Measurements from ENCODE around the gene GVQW3. TPM values are rescaled to one million over a fixed set of nuclear protein-coding genes. Genes with fewer than 3 reads are reported as not detected.

GVQW3 gene
- total RNA-seq (2021) (6.2 and 9.9 TPM in 2 replicates), Bru-seq, nascent RNA (percentile 57 among the genes with signal in this experiment), BruChase-seq, experiment 1, labeled RNA remaining after a 2-hour chase (percentile 60 among the genes with signal in this experiment), BruChase-seq, experiment 2, labeled RNA remaining after a 6-hour chase (percentile 49 among the genes with signal in this experiment)
- long read RNA-seq, partial matches to known transcripts, result 0 of 4 reads
- long read RNA-seq, other reads (novel, unspliced or antisense), result 3 of 4 reads

GRCh38 chr11:76380977-76381719 is at the start of gene GVQW3, which contains the start of gene THAP12:
GVQW3 (plus strand) TSS chr11:76381323; CDS start chr11:76381829, 506 bp downstream.
THAP12 (minus strand) TSS chr11:76381132; CDS start chr11:76380836, 296 bp downstream.
- TSS peak; percentile 62 for BruUV-seq (replicated peaks)
- intact Hi-C loops (cut with micrococcal nuclease; ENCODE audit: unreplicated experiment), result loop anchor here (1.0 to 2.0 kb wide), 2 partner anchors 64 to 146 kb away; partner anchors contain the start of gene EMSY

GRCh38 chr11:76334826-76335389 is 46.2 kb upstream of the GVQW3 start:
- H3K4me3 ChIP-seq (ENCODE audit: low read depth, low read length, poor library complexity, severe bottlenecking), result no peak overlapping the region
- TF ChIP-seq EZH2 (IDR thresholded peaks at IDR 0.05; ENCODE audit: borderline replicate concordance, low read depth, low read length, poor library complexity, severe bottlenecking), result no peak
- no peak for TF ChIP-seq CTCF (conservative IDR thresholded peaks at IDR 0.05; ENCODE audit: low read depth, low read length)
- H3K4me1 ChIP-seq (ENCODE audit: insufficient read depth, low read length, poor library complexity, severe bottlenecking), result no peaks in the 10 kb centered on the region
- H3K27me3 ChIP-seq (replicated peaks; ENCODE audit: insufficient read depth, low read depth, low read length, poor library complexity), result no peaks in the 10 kb centered on the region
- peaks cover 7% of the 10 kb centered on the region for H3K9me3 ChIP-seq (ENCODE audit: low read depth, low read length, poor library complexity, severe bottlenecking)
- POLR2A ChIA-PET (ENCODE audit: low non-redundant PET), result no interaction called here
- no peaks in the 10 kb centered on the region for H3K36me3 ChIP-seq (ENCODE audit: insufficient read depth, low read length, poor library complexity, severe bottlenecking)
- no peak for DNase-seq (ENCODE audit: low spot score)
- no TSS peak for BruUV-seq (replicated peaks)
- intact Hi-C loops (cut with micrococcal nuclease; ENCODE audit: unreplicated experiment), result no loop called here
- CTCF ChIA-PET, result no interaction called here
- H3K27ac ChIP-seq (ENCODE audit: low read depth, low read length, poor library complexity, severe bottlenecking), result no peak overlapping the region

More at GRCh38 chr11:76380977-76381719, at the start of gene GVQW3, which contains the start of gene THAP12:
- H3K9me3 ChIP-seq (ENCODE audit: low read depth, low read length, poor library complexity, severe bottlenecking), result no peaks in the 10 kb centered on the region
- peak; percentile 99 for DNase-seq (ENCODE audit: low spot score)
- H3K4me1 ChIP-seq (ENCODE audit: insufficient read depth, low read length, poor library complexity, severe bottlenecking), result peaks cover 23% of the 10 kb centered on the region
- TF ChIP-seq CTCF (conservative IDR thresholded peaks at IDR 0.05; ENCODE audit: low read depth, low read length) (peak; percentile 34; the same call in 1 of the 2 replicates), EZH2 (IDR thresholded peaks at IDR 0.05; ENCODE audit: borderline replicate concordance, low read depth, low read length, poor library complexity, severe bottlenecking) (no peak)
- no peaks in the 10 kb centered on the region for H3K36me3 ChIP-seq (ENCODE audit: insufficient read depth, low read length, poor library complexity, severe bottlenecking)
- H3K27me3 ChIP-seq (replicated peaks; ENCODE audit: insufficient read depth, low read depth, low read length, poor library complexity), result no peaks in the 10 kb centered on the region
- H3K4me3 ChIP-seq (ENCODE audit: low read depth, low read length, poor library complexity, severe bottlenecking), result peak within 1 kb of the TSS; percentile 89
- POLR2A ChIA-PET (ENCODE audit: low non-redundant PET), result no interaction called here
- CTCF ChIA-PET, result interaction anchor here (0.6 kb wide), 1 partner anchor 52 kb away, joined by 13 read pairs; no protein-coding TSS in a partner anchor
- H3K27ac ChIP-seq (ENCODE audit: low read depth, low read length, poor library complexity, severe bottlenecking), result peak within 1 kb of the TSS; percentile 82

GRCh38 chr11:76335842-76336241 is 45.3 kb upstream of the GVQW3 start:
- BruUV-seq (replicated peaks), result no TSS peak
- Histone ChIP-seq H3K27me3 (replicated peaks; ENCODE audit: insufficient read depth, low read depth, low read length, poor library complexity) (no peaks in the 10 kb centered on the region), H3K36me3 (ENCODE audit: insufficient read depth, low read length, poor library complexity, severe bottlenecking) (no peaks in the 10 kb centered on the region), H3K4me3 (ENCODE audit: low read depth, low read length, poor library complexity, severe bottlenecking) (no peak overlapping the region), H3K27ac (ENCODE audit: low read depth, low read length, poor library complexity, severe bottlenecking) (no peak overlapping the region), H3K9me3 (ENCODE audit: low read depth, low read length, poor library complexity, severe bottlenecking) (peaks cover 7% of the 10 kb centered on the region), H3K4me1 (ENCODE audit: insufficient read depth, low read length, poor library complexity, severe bottlenecking) (no peaks in the 10 kb centered on the region)
- DNase-seq (ENCODE audit: low spot score), result no peak
- no peak for TF ChIP-seq EZH2 (IDR thresholded peaks at IDR 0.05; ENCODE audit: borderline replicate concordance, low read depth, low read length, poor library complexity, severe bottlenecking)
- no peak for TF ChIP-seq CTCF (conservative IDR thresholded peaks at IDR 0.05; ENCODE audit: low read depth, low read length)
- intact Hi-C loops (cut with micrococcal nuclease; ENCODE audit: unreplicated experiment), result no loop called here
- ChIA-PET CTCF (no interaction called here), POLR2A (ENCODE audit: low non-redundant PET) (no interaction called here)
